Sigmoid colon (tissue), 4 donors: Measurements from ENCODE around the gene KRT6A.

Source experiments
- CTCF ChIP-seq, 4 experiments: fragments of 450-650 bp in 3 of 4; fragments of 200-600 bp in 1 of 4; IDR thresholded peaks; one replicate each; pipeline ENCODE4 v1.5.1; 2016 to 2019; ENCODE audit warnings: antibody characterized with exemption in 4 of 4, mild to moderate bottlenecking in 3 of 4, moderate library complexity in 2 of 4
- EP300 ChIP-seq, 4 donors: sonication (generic); formaldehyde crosslinking; IDR thresholded peaks; one replicate each; pipeline ENCODE4 v1.6.1; 2017; ENCODE audit warnings: antibody characterized with exemption in 4 of 4
- POLR2A ChIP-seq, 2 donors: fragments of 450-650 bp; IDR thresholded peaks; one replicate each; pipeline ENCODE4 v1.6.1; 2016; ENCODE audit warnings: antibody characterized with exemption in 2 of 2, mild to moderate bottlenecking in 2 of 2, moderate library complexity in 2 of 2

GRCh38 chr12:52523824-52524223 is 30.8 kb upstream of the KRT6A start:
- no peak for TF ChIP-seq CTCF (IDR thresholded peaks at IDR 0.05)
- no peak for TF ChIP-seq POLR2A (IDR thresholded peaks at IDR 0.05)
- no peak for TF ChIP-seq EP300 (IDR thresholded peaks at IDR 0.05)
